IPS-11a (cell line): ENCODE measurements around the gene CRTC1.

Experiments used
- H3K4me3 ChIP-seq: one replicate; pipeline ENCODE4 v1.5.1; 2013; ENCODE audit warnings: low read depth, low read length, control low read depth

CRTC1 gene, protein sequence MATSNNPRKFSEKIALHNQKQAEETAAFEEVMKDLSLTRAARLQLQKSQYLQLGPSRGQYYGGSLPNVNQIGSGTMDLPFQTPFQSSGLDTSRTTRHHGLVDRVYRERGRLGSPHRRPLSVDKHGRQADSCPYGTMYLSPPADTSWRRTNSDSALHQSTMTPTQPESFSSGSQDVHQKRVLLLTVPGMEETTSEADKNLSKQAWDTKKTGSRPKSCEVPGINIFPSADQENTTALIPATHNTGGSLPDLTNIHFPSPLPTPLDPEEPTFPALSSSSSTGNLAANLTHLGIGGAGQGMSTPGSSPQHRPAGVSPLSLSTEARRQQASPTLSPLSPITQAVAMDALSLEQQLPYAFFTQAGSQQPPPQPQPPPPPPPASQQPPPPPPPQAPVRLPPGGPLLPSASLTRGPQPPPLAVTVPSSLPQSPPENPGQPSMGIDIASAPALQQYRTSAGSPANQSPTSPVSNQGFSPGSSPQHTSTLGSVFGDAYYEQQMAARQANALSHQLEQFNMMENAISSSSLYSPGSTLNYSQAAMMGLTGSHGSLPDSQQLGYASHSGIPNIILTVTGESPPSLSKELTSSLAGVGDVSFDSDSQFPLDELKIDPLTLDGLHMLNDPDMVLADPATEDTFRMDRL

DNA sequence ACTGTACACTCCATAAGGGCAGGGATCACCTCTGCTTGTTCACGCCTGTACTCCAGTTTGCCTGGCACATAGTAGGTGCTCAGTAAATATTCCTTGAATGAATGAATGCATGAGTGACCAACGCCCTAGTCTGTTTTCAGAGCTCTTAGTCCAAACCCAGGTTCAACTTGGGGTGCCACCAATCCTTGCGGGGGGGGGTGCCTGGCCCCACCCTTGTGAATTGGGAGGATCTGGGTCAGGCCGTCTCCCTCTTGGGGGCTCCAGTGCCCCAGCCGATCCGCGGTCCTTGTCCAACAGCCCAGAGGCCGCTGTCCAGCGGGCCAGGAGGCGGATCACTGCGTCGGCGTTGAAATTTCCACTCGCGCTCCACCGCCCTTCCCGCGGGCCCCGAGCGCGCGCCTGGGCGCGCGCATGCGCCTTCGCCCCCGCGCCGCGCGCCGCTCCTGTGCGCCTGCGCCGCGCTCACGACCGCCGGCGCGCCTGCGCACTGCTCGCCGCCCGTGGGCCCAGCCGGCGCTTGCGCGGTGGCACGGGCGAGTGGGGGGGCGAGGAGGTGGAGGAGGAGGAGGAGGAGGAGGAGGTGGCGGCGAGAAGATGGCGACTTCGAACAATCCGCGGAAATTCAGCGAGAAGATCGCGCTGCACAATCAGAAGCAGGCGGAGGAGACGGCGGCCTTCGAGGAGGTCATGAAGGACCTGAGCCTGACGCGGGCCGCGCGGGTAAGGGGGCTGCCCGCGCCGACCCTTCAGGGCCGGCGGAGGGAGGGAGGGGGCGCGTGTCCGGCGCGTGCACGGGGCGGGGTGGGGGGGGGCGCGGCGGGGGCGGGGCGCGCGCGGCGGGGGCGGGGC, at the start of gene CRTC1:
Gene CRTC1, plus strand, starts transcription at position 572 of the 849 bp plus-strand sequence. Its CDS starts 23 bp downstream, at position 595.
- H3K4me3 ChIP-seq, result peak within 1 kb of the TSS; percentile 78

DNA sequence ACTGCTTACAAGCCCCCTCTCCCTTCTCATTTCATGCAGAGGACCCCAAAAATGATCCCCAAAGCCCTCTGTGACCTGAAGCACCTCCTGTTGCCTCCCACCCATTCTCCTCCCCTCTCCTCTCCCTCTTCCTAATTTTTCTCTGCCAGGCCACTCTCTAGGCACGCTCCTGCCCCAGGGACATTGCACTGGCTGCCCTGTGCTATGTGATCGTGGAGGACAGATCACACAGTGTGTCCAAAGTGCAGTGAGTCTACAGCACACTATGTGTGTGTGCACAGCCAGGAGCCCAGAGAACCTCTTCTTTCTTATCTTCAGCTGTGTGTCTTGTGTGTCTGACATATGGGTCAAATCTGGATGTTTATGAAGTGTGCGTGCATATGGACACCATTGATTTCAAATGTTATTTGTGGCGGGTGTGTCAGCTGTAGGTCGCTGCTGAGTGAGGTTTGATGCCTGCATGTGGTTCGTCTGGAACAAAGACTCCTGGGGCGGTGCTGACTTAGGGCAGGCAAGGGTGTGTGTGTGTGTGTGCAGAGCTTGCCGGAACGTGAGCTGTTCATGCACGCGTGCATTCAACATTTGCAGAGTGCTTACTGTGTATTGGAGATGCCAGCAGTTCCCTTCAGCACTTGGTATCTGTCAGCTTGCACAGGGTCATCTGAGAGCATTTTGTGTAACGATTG, 48.7 kb upstream of the CRTC1 start:
- no peak overlapping the region for H3K4me3 ChIP-seq

DNA sequence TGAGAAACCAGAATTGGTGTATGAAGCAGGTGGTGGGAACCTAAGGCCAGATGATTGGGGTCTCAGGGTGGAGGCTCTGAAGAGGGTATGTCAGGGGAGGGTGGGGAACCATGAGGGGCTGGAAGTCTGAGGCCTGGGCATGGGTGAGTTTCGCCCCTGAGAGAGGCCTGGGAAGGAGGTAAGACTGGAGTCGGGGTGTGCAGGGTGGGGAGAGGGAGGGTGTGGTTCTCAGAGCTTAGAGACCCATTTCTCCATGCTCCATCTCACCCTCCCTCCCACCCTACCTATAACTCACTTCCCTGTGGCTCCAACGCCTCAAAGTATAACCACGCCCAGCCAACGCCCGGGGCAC, 47.7 kb upstream of the CRTC1 start:
- no peak overlapping the region for H3K4me3 ChIP-seq

DNA sequence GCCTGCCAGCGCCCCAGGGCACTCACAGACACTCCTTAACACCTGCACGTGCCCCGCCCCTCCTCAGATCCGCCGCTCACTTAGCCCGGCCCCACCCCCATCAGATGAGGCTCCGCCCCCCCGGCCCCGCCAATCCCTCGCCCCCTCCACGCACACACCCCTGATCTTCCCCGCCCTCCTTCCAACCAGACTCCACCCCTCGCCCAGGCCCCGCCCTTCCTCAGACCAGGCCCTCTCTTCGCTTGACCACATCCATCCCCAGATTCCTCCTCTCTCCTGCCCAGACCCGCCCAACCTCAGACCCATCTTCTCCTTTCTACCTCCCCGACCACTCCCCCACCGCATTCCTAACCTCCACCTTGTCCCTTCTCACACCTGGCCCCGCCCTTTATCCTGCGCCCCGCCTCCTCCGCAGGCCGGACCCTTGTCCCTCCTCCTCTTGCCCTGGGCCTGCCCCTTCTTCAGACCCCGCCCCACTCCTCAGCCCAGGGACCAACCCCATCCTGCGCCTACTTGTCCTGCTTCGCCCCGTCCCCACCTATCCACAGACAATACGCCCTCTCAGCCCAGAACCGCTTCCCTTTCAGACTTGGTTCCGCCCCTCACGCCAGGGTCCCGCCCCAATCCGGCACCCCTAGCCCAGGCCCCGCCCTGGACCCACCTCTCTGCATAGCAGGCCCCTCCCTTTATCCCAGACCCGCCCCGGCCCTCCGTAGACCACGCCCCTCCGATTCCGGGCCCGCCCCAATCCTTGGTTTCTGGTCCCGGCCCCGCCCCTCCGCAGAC, 47.1 kb upstream of the CRTC1 start:
- peak overlapping the region; percentile 35 for H3K4me3 ChIP-seq

DNA sequence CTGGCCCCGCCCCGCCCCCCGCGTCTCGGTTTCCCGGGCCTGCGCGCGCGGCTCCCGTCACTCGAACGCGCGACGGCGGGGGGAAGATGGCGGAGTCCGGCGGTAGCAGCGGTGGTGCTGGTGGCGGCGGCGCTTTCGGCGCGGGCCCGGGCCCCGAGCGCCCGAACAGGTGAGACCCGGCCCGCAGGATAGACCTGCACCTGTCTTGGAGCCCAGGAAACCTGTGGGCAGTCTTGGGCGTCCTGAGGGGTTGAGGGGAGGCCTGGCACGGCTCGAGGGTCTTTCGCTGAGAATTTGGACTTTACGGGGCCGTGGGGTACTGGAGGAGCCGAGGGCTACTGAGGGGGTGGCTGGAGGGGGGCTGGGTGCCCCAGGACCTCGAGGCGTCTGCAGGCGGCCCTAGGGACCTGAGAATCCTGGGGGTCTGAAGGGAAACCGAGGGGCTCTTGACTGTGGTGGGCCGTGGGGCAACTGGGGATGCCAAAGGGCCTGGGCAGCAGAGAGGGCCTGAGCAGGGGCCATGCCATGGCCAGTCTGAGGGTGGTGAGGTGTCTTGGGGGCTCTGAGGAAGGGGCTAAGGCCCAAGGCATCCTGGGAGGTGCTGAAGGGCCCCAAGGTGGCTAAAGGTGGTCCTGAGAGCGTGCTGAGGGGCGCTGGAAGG, 46.4 kb upstream of the CRTC1 start, which contains the start of gene KLHL26:
Gene KLHL26, plus strand, starts transcription at position 60 of the 661 bp plus-strand sequence. Its CDS starts 27 bp downstream, at position 87.
- H3K4me3 ChIP-seq, result peak within 1 kb of the TSS; percentile 79

DNA sequence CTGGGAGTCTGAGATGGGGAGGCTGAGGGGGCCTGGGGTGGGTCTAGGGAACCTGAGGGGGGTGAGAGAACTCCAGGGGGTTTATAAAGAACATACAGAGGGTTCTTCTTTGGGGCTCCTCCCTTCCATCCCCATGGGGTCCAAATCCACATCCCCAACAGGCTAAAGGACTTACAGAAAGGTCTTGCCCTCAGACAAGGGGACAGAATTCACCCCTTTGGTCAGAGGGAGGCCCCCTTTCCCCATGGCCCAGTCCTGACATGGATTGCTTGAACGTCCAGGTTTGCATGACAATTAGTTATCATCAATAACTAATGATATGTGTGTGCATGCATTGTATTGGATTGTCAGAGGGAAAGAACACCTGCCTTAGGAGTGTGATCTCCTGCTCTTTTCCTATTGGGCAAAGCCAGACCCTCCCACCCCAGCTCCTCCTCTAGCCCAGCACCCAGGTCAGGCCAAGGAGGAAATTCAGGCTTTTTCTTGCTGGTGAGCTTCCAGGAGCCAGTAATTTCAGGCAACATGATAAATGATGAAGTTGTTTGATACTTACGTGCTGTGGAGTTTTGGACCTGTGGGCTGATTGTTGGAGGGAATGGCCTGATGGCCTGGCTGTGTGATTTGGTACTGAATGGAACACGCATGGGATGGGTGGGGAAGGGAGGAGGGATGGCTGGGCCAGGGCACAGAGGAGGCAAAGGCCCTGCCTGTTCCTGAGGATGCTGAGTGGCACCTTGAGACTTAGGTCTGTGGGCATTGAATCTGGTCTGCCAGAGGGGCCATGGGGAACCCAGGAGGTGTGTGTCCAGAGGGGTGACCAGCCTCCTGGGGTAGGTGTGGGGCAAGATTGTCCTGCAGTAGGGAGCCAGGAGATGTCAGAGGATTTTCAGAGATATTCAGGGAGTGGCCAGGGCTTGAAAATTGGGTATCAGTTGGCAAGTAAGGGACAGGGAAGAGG, 45.5 kb upstream of the CRTC1 start:
- no peak overlapping the region for H3K4me3 ChIP-seq

DNA sequence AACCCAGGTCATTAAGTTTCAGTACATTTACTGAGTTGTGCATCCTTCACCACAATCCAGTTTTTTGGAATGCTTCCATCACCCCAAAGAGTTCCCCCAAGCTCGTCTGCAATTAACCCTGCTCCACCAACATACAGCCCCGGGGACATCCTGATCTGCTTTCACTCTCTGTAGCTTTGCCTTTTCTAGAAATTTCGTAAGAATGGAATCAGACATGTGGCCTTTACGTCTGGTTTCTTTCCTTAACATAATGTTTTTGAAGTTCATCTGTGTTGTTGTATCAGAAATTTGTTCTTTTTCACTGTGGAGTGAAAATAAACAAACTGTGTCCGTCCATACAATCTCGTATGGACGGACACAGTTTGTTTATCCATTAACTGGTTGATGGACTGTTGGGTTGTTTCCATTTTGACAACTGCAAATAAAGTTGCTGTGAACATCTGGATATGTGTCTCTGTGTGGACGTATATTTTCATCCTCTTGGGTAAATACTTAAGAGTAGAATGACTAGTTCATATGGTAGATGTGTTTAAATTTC, 43.7 kb upstream of the CRTC1 start:
- H3K4me3 ChIP-seq, result no peak overlapping the region

DNA sequence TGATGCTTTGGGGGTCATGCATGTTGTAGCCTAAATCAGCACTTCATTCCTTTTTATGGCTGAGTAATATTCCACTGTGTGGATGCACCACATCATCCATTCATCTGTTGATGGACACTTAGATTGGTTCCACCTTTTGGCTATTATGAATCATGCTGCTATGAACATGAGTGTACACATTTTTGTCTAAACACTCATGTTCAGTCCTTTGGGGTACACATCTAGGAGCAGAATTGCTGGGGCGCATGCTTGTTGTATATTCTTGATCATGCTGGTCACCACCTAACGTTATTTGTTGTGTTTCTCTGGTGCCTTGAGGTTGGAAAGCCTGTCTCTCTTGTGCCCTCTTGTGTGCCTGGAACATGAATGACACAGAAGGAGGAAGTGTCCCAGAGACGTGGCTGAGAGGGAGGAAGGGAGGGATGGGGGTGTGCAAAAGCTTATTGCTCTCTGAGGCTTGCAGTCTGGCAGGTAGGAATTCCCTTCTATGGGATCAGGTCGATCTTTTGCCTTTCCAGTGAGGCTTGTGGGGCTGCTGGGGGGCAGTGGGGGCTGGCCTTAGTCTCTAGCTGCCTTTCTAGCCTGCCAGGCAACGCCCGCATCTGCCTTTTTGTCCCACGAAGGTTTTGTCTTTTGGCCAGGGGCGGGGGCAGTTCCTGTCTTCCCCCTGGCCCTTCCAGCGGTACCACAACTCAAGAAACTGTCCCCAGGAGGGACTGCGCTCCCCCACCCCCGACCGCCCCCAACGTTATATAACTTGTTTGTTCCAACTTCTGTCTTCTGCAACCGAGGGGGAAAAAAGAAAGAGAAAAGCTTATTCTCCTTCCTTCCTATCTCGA, 39.1 kb upstream of the CRTC1 start:
- H3K4me3 ChIP-seq, result no peak overlapping the region

DNA sequence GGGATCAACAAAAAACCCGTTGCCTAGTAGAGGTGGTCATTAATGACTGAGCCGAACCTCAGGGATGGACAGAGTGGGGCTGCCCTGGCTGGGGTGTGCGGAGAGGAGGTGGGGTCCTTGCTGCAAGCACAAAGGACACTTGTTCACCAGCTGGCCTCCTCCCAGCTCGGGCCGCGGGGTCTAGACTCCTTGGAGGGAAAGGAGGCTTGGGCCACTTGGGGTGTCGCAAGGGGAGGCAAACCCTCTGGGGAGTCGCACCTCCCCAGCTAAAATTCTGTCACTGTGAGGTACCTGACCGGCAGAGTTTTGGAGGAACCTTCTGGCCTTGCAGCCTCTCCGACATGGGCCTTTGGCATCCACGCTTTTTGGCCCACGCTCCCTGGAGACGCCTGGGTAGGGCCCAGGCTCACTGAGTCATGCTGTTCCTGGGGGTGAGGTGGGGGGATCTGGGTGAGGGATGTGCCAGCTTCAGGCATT, 38.4 kb upstream of the CRTC1 start:
- H3K4me3 ChIP-seq, result no peak overlapping the region

DNA sequence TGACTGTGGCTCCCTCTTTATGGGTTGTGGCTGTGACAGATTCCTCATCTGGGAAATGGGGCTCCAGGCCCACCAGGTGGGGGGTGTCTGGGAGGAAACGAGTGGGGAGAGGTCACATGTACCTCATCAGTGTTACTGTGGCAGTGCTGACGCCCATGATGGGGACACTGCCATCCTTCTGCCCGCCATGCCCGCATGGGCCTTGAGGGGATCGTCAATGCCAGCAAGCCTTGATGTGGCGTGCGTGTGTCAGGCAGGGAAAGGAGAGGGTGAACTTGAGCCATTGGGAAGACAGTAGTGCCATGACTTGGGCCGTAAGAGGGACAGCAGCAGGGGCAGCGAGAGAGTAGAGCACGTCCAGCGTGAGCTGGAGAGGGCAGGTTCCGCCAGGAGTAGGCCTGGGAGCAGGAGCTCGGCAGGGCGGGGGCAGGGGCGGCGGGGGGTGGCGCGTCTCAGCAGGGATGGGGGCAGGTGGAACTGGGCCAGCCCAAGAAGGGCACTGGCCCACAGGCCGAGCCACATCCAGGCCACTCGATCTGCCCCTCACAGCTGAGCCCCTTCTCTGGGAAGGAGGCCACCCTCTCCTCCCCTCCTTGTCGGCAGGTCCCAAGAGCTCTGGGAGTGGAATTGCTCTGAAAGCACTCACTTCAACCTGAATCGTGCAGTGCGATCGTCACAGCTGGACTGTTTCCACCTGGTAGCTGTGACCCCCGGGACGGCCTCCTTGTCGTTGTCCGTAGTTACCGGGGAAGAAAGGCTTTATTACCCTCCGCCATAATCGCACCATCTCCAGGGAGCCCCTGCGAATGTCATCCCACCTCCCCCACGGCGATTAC, 36.7 kb upstream of the CRTC1 start:
- no peak overlapping the region for H3K4me3 ChIP-seq

DNA sequence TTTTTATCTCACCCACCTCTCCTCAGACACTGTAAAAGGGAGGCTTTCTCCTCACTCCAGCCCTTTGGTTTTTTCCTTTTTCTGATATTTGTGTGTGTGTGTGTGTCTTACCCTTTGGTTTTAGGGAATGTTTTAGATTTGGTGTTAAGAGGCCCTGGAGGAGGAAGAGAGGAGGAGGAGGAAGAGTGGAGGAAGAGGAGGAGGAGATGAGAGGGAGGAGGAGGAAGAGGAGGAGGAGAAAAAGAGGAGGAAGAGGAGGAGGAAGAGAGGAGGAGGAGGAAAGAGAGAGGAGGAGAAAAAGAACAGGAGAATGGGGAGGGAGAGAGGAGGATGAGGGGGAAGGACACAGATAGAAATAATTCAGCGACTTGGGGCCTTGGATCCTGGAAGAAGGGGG, 36.1 kb upstream of the CRTC1 start:
- H3K4me3 ChIP-seq, result no peak overlapping the region

DNA sequence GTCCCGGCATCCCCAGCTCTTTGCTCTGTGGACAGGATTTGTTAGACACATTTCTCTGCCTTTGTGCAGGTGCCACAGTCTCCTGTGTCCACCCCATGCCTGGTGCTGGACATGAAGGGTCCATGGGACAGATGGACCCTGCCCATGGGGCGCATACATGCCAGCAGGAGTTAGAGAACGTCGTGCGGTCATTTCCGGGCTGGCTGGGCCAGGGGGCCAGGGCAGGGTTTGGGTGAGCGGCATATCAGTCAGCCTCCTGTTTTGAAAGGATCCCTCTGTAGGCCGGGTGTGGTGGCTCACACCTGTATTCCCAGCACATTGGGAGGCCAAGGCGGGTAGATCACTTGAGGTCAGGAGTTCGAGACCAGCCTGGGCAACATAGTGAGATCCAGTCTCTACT, 35.7 kb upstream of the CRTC1 start:
- H3K4me3 ChIP-seq, result no peak overlapping the region

DNA sequence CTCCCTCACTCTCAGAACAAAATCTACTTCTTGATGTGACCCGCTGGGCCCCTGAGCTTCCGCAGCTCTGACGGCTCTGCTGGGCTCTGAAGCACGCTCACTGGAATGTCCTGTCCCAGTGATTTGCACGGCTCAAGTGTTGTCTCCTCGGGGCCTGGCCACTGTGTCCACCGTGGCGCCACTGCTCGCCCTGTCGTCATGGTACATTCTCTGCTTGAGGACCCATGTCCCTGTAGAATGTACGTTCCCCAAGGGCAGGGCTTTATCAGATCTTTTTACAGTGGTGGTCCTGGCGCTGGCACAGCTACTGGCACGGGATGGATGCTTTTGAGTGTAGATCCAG, 34.5 kb upstream of the CRTC1 start:
- H3K4me3 ChIP-seq, result no peak overlapping the region

DNA sequence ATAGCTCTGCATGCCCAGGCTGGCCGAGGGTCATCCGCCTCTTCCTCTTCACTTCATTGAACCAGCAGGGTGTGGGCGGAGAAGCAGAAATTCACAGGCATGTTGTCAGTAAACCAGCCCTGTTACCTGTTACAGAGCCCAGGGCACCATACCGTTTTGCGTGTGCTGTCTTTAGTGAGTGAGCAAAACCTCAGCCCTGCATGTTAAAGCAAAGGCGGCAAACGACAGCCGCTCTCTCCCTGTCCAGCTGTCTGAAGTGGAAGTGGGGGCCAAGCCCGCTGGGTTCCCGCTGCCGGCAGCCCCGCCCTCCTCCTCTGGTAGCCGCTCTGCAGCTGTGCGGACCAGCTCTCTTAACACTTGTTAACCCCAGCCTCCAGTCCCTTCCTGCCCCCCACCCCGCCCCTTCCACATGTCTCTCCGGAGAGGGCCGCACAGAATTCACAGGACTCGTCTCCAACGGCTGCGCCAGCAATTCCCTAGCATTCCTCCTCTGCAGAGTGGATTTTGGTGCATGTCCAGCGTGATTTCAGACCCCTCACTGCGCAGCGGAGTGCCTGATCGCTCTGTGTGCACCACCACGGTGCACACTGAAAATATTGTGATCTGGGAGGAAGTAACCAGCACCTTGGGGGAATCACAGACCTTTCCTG, 34.0 kb upstream of the CRTC1 start:
- no peak overlapping the region for H3K4me3 ChIP-seq

DNA sequence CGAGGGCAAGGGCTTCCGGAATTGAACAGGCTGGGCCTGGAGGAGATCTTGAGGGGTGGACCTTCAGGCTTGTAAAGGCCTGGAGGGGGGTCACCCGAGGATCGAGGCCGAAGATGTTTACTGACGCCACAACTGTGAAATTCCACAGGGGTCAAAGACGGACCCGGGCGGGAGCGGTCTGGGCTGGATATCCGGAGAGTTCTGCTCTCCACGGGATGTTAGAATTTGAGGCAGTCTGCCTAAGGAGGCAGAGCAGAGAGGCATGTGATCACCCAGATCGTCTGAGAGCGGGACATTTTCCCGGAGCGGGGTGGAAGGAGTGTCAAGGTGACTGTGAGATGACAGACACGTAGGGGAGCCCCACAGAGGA, 33.5 kb upstream of the CRTC1 start:
- no peak overlapping the region for H3K4me3 ChIP-seq

DNA sequence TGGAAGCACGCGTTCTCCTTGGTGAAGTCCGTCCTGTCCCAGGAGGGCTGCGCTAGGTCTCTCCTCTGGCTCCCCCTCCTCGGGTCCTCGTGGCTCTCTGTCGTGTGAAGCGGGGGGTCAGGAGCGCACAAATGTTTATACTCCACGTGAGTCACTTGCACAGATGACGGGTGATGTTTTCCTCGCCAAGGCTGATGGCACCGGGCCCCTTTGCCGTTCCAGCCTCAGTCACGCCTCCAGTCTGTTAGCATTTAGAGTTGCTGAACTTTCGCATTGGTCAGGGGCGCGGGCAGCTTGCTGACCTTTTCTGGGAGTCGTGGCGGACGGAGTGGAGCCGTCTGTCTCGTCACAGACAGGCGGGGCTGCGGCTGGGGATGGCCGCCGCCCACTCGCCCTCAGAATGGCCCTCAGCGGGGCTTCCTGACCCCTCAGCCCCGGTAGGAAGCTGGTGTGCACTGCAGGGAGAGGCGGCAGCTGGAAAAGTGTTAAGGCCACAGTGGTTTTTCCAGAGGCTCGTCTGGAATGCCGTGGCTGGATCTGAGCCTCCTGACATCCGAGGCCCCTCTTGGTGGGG, 32.9 kb upstream of the CRTC1 start:
- no peak overlapping the region for H3K4me3 ChIP-seq
